ENCODE results near the gene LY86. TPM values are rescaled to one million over a fixed set of nuclear protein-coding genes. Genes with fewer than 3 reads are reported as not detected.

LY86 gene
- total and polyA plus RNA-seq, 2 of the 13 experiments (the other 11 are each of a cell fraction or from before 2014, with no cell fraction given): not detected

DNA sequence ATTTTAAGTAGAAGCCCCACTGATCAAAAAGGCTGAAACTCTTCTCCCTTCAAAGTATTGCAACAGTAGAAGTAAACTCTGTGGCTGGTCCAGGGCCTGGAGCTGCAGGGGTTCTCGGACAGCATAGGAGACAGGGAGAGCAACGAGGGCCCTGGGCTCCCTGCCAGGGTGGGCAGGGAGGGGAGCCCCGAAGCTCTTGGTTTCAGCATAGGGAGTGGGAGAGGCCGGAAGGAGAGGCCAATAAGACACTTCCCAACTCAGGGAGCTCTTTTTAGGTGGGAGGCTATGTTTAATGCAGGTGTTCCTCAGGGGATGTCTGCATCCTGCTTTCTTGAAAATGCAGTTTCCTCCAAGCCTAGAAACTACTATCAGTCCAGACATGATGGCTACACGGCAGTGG is 91.1 kb downstream of the LY86 start:
- ChIA-PET POLR2A (no interaction called here), CTCF (ENCODE audit: low intra/inter-chr PET ratio, low total read pairs) (no interaction called here)
- DNase-seq (ENCODE audit: low spot score) (no peak), FAIRE-seq (no peak), ATAC-seq (no peak)
- in situ Hi-C loops (cut with HindIII; ENCODE audit: extremely low pct_ligation_motif_present, low pct_unique_long_range_greater_than_20kb) (loop anchor here (25.0 kb wide), 1 partner anchor 933 kb away; no protein-coding TSS in a partner anchor), intact Hi-C loops (cut with micrococcal nuclease; ENCODE audit: unreplicated experiment) (no loop called here)
- WGBS (ENCODE audit: low lambda C conversion rate): 5% methylated on average over 5 of the region's 5 CpGs
- no peak for TF ChIP-seq ZMYM4 (CRISPR knock-in tag; IDR thresholded peaks at IDR 0.05)
- TF ChIP-seq, protein P1, sequence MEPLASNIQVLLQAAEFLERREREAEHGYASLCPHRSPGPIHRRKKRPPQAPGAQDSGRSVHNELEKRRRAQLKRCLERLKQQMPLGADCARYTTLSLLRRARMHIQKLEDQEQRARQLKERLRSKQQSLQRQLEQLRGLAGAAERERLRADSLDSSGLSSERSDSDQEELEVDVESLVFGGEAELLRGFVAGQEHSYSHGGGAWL (CRISPR knock-in tag; IDR thresholded peaks at IDR 0.05): no peak
- TF ChIP-seq, protein P2, sequence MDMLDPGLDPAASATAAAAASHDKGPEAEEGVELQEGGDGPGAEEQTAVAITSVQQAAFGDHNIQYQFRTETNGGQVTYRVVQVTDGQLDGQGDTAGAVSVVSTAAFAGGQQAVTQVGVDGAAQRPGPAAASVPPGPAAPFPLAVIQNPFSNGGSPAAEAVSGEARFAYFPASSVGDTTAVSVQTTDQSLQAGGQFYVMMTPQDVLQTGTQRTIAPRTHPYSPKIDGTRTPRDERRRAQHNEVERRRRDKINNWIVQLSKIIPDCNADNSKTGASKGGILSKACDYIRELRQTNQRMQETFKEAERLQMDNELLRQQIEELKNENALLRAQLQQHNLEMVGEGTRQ (IDR thresholded peaks at IDR 0.05; ENCODE audit: low read depth, low read length): no peak
- TF ChIP-seq, protein P2 (CRISPR knock-in tag; IDR thresholded peaks at IDR 0.05; ENCODE audit: borderline replicate concordance): no peak
- TF ChIP-seq MED1 (CRISPR knock-in tag; IDR thresholded peaks at IDR 0.05): no peak
- TF ChIP-seq RFX1 (IDR thresholded peaks at IDR 0.05): no peak
- TF ChIP-seq ZUFSP (CRISPR knock-in tag; IDR thresholded peaks at IDR 0.05; ENCODE audit: borderline replicate concordance): no peak
- TF ChIP-seq ARHGAP35 (CRISPR knock-in tag; IDR thresholded peaks at IDR 0.05; ENCODE audit: borderline replicate concordance): no peak
- no peak for TF ChIP-seq HCFC1 (IDR thresholded peaks at IDR 0.05; ENCODE audit: low read depth, low read length)
- TF ChIP-seq ZNF646 (CRISPR knock-in tag; IDR thresholded peaks at IDR 0.05): no peak
- TF ChIP-seq FIP1L1 (IDR thresholded peaks at IDR 0.05; ENCODE audit: borderline replicate concordance, insufficient read depth, low read depth, low read length): no peak
- no TSS peak for BruUV-seq (replicated peaks)
- H2AFZ ChIP-seq (ENCODE audit: low read length): no peak overlapping the region
- no peak overlapping the region for H3K27ac ChIP-seq (ENCODE audit: extremely low read length, insufficient read depth, low read length)
- H3K9ac ChIP-seq (ENCODE audit: insufficient read depth, low read depth, low read length): no peak overlapping the region
- H3K4me3 ChIP-seq (replicated peaks in 1 of 3; ENCODE audit: insufficient read depth in 1 of 3, low read depth in 2 of 3, low read length in 3 of 3): no peak overlapping the region
- no peak overlapping the region for H3K4me2 ChIP-seq (ENCODE audit: low read depth, low read length)
- no peaks in the 10 kb centered on the region for H4K20me1 ChIP-seq (ENCODE audit: insufficient read depth, low read length)
- H3K9me3 ChIP-seq (ENCODE audit: low read length): no peaks in the 10 kb centered on the region
- H3K27me3 ChIP-seq (ENCODE audit: control insufficient read depth in 1 of 2, insufficient read depth in 2 of 2, low read length in 2 of 2): peaks cover 1 to 6% of the 10 kb centered on the region in 2 experiments; a peak in 2 of 5 replicates
- peaks cover 38% of the 10 kb centered on the region for H3K4me1 ChIP-seq (ENCODE audit: insufficient read depth, low read length)
- H3K36me3 ChIP-seq (replicated peaks in 1 of 2; ENCODE audit: control insufficient read depth in 1 of 2, insufficient read depth in 2 of 2, low read length in 2 of 2): no peaks in the 10 kb centered on the region
- H3K79me2 ChIP-seq (ENCODE audit: insufficient read depth, low read length): no peaks in the 10 kb centered on the region
